PC-3 (cell line): ENCODE measurements around the gene ARHGEF3. TPM values are rescaled to one million over a fixed set of nuclear protein-coding genes. Genes with fewer than 3 reads are reported as not detected.

Source experiments
- ATAC-seq: fragments of 200-7000 bp; cut with Tn5 transposase; 2 replicates; pipeline ENCODE4 v1.9.1; 2020; ENCODE audit warnings: mild to moderate bottlenecking, moderate library complexity
- BruUV-seq: library from RNA; stranded (reverse); fragments of 400-500 nt; replicated peaks from 2 replicates; lab custom pipeline; 2021; lab: Mats Ljungman, UMichigan
- CTCF ChIA-PET: fragments of 300-600 bp; sonication (Branson Sonifier 250); formaldehyde crosslinking; loops from one replicate; lab custom pipeline; 2022; ENCODE audit warnings: antibody characterized with exemption; lab: Charles Lee
- POLR2A ChIA-PET: fragments of 300-600 bp; sonication (Branson Sonifier 250); formaldehyde crosslinking; loops from one replicate; lab custom pipeline; 2022; ENCODE audit warnings: antibody characterized with exemption; ENCODE audit not compliant: unreplicated experiment; lab: Charles Lee
- DNase-seq: peaks from one replicate; pipeline ENCODE4 v3.0.0-alpha.2; 2015
- H2AFZ ChIP-seq: fragments of 300-600 bp; sonication (generic); 2 replicates; pipeline ENCODE4 v1.6.0; 2016; ENCODE audit warnings: antibody characterized with exemption, low read length
- H3F3A ChIP-seq: fragments of 300-600 bp; sonication (generic); one replicate; pipeline ENCODE4 v1.6.0; 2017; ENCODE audit warnings: antibody characterized with exemption, low read length, control low read depth, mild to moderate bottlenecking; ENCODE audit not compliant: unreplicated experiment
- H3K27ac ChIP-seq: fragments of 300-600 bp; sonication (generic); 2 replicates; pipeline ENCODE4 v1.5.1; 2016; ENCODE audit warnings: mild to moderate bottlenecking, low read length
- H3K27me3 ChIP-seq: fragments of 300-600 bp; sonication (generic); 2 replicates; pipeline ENCODE4 v1.6.1; 2016; ENCODE audit warnings: low read length, mixed read lengths
- H3K36me3 ChIP-seq: fragments of 300-600 bp; sonication (generic); 2 replicates; pipeline ENCODE4 v1.6.1; 2016; ENCODE audit warnings: low read depth, mixed run types, low read length, mixed read lengths
- H3K4me1 ChIP-seq: fragments of 300-600 bp; sonication (generic); 2 replicates; pipeline ENCODE4 v1.5.1; 2016; ENCODE audit warnings: low read length; ENCODE audit not compliant: insufficient read depth
- H3K4me2 ChIP-seq: fragments of 300-600 bp; sonication (generic); 2 replicates; pipeline ENCODE4 v1.6.0; 2016; ENCODE audit warnings: low read length
- H3K4me3 ChIP-seq: fragments of 300-600 bp; sonication (generic); 2 replicates; pipeline ENCODE4 v1.5.1; 2016; ENCODE audit warnings: mild to moderate bottlenecking, low read length, mixed read lengths
- H3K79me2 ChIP-seq: fragments of 300-600 bp; sonication (generic); 2 replicates; pipeline ENCODE4 v1.6.1; 2017; ENCODE audit warnings: low read length, mixed read lengths
- H3K9ac ChIP-seq: fragments of 300-600 bp; sonication (generic); 2 replicates; pipeline ENCODE4 v1.6.0; 2016; ENCODE audit warnings: mild to moderate bottlenecking, low read length
- H3K9me2 ChIP-seq: fragments of 300-600 bp; sonication (generic); replicated peaks from 2 replicates; pipeline ENCODE4 v1.6.1; 2016; ENCODE audit warnings: mixed run types, low read length, mixed read lengths
- H3K9me3 ChIP-seq: fragments of 300-600 bp; sonication (generic); 2 replicates; pipeline ENCODE4 v1.6.1; 2016; ENCODE audit warnings: low read length, mixed read lengths
- H4K20me1 ChIP-seq: fragments of 300-600 bp; sonication (generic); 2 replicates; pipeline ENCODE4 v1.6.1; 2016; ENCODE audit warnings: low read length, mixed read lengths
- EZH2 ChIP-seq: fragments of 300-600 bp; sonication (generic); IDR thresholded peaks from one replicate; pipeline ENCODE4 v1.6.1; 2017; ENCODE audit warnings: antibody characterized with exemption, mild to moderate bottlenecking, low read length; ENCODE audit not compliant: unreplicated experiment
- EZH2phosphoT487 ChIP-seq: fragments of 300-600 bp; sonication (generic); IDR thresholded peaks from 2 replicates; pipeline ENCODE4 v1.6.1; 2018; ENCODE audit warnings: mild to moderate bottlenecking, antibody characterized with exemption, low read length, borderline replicate concordance
- intact Hi-C: fragments of 100-400 bp; cut with micrococcal nuclease; formaldehyde crosslinking; loops from 2 replicates; pipeline ENCODE4 v1.9.0; 2023
- total RNA-seq: library from RNA; depleted of rRNA; stranded (reverse); fragments of >200 nt; gene quantifications from 2 replicates; pipeline ENCODE4 v1.2.3, GENCODE V29; 2014
- TF ChIP-seq, protein P1 (sequence below): fragments of 300-600 bp; sonication (generic); conservative IDR thresholded peaks from 2 replicates; pipeline ENCODE4 v1.5.1; 2017; ENCODE audit warnings: antibody characterized with exemption, low read depth, mild to moderate bottlenecking, low read length

ARHGEF3 gene
- total RNA-seq, 1 experiment from 2014 or later: 8.7 TPM

- peaks cover 13% of the 10 kb centered on the region for H3K4me1 ChIP-seq
- no peak overlapping the region for H2AFZ ChIP-seq
- no peaks in the 10 kb centered on the region for H3F3A ChIP-seq
- no peaks in the 10 kb centered on the region for H3K79me2 ChIP-seq
- no peaks in the 10 kb centered on the region for H3K27me3 ChIP-seq
- TF ChIP-seq, protein P1, sequence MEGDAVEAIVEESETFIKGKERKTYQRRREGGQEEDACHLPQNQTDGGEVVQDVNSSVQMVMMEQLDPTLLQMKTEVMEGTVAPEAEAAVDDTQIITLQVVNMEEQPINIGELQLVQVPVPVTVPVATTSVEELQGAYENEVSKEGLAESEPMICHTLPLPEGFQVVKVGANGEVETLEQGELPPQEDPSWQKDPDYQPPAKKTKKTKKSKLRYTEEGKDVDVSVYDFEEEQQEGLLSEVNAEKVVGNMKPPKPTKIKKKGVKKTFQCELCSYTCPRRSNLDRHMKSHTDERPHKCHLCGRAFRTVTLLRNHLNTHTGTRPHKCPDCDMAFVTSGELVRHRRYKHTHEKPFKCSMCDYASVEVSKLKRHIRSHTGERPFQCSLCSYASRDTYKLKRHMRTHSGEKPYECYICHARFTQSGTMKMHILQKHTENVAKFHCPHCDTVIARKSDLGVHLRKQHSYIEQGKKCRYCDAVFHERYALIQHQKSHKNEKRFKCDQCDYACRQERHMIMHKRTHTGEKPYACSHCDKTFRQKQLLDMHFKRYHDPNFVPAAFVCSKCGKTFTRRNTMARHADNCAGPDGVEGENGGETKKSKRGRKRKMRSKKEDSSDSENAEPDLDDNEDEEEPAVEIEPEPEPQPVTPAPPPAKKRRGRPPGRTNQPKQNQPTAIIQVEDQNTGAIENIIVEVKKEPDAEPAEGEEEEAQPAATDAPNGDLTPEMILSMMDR: no peak
- TF ChIP-seq EZH2 (no peak), EZH2phosphoT487 (no peak)
- H3K9me2 ChIP-seq: no peaks in the 10 kb centered on the region
- H3K27ac ChIP-seq: no peak overlapping the region
- no TSS peak for BruUV-seq
- no peak overlapping the region for H3K4me2 ChIP-seq
- ChIA-PET POLR2A (no interaction called here), CTCF (no interaction called here)
- DNase-seq (no peak), ATAC-seq (no peak)
- no peak overlapping the region for H3K4me3 ChIP-seq
- intact Hi-C loops: no loop called here
- H3K9ac ChIP-seq: no peak overlapping the region
- H3K36me3 ChIP-seq: no peaks in the 10 kb centered on the region
- no peaks in the 10 kb centered on the region for H4K20me1 ChIP-seq
- H3K9me3 ChIP-seq: no peaks in the 10 kb centered on the region
Observed at GRCh38 chr3:56831572-56831971, 29.8 kb upstream of the ARHGEF3 start.

- ChIA-PET POLR2A (no interaction called here), CTCF (no interaction called here)
- no peak overlapping the region for H3K4me3 ChIP-seq
- H3K27me3 ChIP-seq: no peaks in the 10 kb centered on the region
- H3K9me2 ChIP-seq: no peaks in the 10 kb centered on the region
- H2AFZ ChIP-seq: no peak overlapping the region
- H3K79me2 ChIP-seq: no peaks in the 10 kb centered on the region
- BruUV-seq: no TSS peak
- peaks cover 6% of the 10 kb centered on the region for H3K4me1 ChIP-seq
- DNase-seq: no peak
- H3K9ac ChIP-seq: no peak overlapping the region
- no peaks in the 10 kb centered on the region for H3K36me3 ChIP-seq
- no peaks in the 10 kb centered on the region for H3K9me3 ChIP-seq
- ATAC-seq: no peak
- H3K27ac ChIP-seq: no peak overlapping the region
- H3F3A ChIP-seq: no peaks in the 10 kb centered on the region
- TF ChIP-seq, protein P1: no peak
- TF ChIP-seq EZH2phosphoT487 (no peak), EZH2 (no peak)
- intact Hi-C loops: no loop called here
- H4K20me1 ChIP-seq: no peaks in the 10 kb centered on the region
- H3K4me2 ChIP-seq: no peak overlapping the region
Observed at GRCh38 chr3:56830884-56831283, 29.1 kb upstream of the ARHGEF3 start.

- H3K4me3 ChIP-seq: no peak overlapping the region
- no peaks in the 10 kb centered on the region for H3K27me3 ChIP-seq
- H3F3A ChIP-seq: no peaks in the 10 kb centered on the region
- no peaks in the 10 kb centered on the region for H3K9me3 ChIP-seq
- ChIA-PET POLR2A (interaction anchor here (0.6 kb wide), 1 partner anchor 255 kb away, joined by 4 read pairs; no protein-coding TSS in a partner anchor), CTCF (no interaction called here)
- no peak for ATAC-seq
- DNase-seq: no peak
- H4K20me1 ChIP-seq: no peaks in the 10 kb centered on the region
- no peaks in the 10 kb centered on the region for H3K36me3 ChIP-seq
- H3K4me2 ChIP-seq: no peak overlapping the region
- no TSS peak for BruUV-seq
- H3K27ac ChIP-seq: no peak overlapping the region
- no peaks in the 10 kb centered on the region for H3K9me2 ChIP-seq
- no peaks in the 10 kb centered on the region for H3K79me2 ChIP-seq
- H3K4me1 ChIP-seq: no peaks in the 10 kb centered on the region
- H2AFZ ChIP-seq: no peak overlapping the region
- no peak overlapping the region for H3K9ac ChIP-seq
- intact Hi-C loops: no loop called here
- no peak for TF ChIP-seq EZH2phosphoT487
- TF ChIP-seq EZH2: no peak
- TF ChIP-seq, protein P1: no peak
Observed at GRCh38 chr3:56829533-56829932, 27.8 kb upstream of the ARHGEF3 start.
